Activated CD4-positive, alpha-beta T cell treated with anti-CD3 and anti-CD28 coated beads, Interleukin-2, Interleukin-4, amounts not matched to agents 100 ng/mL and 50 ng/mL, durations not matched to agents 16 hours and 8 hours (primary cell): ENCODE results near the gene OLFML2B.

Experiments
- DNase-seq: peaks from one replicate; pipeline ENCODE4 v3.0.0-alpha.2; 2020; ENCODE audit warnings: low spot score

OLFML2B gene

DNA sequence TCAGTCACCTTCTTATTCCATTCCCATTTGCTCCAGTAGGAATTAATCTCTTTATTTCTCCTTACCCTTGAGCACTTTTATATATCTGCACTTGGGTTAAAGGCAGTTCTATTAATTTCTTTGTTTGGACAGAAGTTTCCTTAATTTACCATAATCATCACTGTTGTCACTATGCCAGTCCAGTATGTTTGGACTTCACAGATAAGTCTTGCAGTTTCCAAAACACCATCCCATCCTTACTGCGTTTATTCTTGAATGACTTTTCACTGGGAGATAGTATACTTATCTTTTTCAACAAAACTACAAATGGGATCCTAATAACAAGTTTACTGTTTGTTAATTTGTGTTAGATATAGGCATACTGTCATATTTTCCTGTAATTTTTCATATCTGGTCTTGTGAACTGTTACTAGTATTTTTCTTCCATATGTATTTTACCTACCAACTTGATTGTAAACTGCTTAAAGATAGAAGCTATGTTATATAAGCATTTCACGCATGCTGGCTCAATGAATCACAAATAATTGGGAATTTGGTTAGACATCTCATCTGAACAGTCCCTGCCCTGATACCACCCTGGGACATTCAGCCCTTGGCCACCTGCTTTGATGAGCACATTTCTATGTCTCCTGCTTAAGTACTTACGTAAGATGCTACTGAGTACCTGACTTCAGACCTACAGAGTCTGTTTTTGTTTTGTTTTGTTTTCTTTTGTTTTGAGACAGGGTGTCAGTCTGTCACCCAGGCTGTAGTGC, 78.2 kb downstream of the OLFML2B start:
- DNase-seq, result no peak

DNA sequence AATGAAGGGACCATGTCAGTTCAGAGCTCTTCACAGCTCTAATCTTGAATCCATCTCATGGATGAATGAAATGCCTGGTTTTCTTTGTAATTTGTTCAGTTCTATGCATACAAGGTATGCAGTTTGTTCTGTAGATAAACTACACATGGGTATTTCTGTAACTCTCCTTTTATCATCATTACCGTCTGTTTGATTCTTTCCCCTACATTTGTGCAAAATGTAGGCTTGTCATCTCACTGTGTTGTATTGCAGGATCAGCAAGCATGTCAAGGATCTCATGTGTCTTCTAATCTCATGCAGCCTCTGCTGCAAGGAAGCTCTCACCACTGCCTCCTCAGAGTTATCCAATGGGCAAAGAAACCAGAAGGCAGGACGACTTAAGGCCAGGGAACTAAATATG, 79.3 kb downstream of the OLFML2B start:
- no peak for DNase-seq

DNA sequence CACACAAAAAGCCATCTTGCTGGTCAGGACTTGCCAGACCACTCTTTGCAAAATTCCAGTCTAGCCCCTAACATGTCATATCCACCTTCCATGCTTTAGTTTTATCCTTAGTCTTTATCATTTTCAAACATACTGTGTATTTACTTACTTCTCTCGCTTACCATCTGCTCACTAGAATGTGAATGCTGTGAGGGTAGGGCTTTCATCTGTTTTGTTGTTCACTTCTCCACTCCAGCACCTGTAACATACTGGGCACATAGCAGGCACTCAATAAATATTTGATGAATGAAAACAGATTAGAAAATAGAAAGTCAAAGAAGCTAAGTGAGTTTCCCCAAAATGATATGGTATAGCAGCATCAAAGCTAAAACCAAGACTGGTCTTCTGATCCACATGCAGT, 79.9 kb downstream of the OLFML2B start:
- DNase-seq, result no peak

- no peak for DNase-seq
Observed at GRCh38 chr1:161941726-161942436, 81.8 kb downstream of the OLFML2B start.

GRCh38 chr1:161940866-161941591, 82.6 kb downstream of the OLFML2B start:
- DNase-seq, result no peak

DNA sequence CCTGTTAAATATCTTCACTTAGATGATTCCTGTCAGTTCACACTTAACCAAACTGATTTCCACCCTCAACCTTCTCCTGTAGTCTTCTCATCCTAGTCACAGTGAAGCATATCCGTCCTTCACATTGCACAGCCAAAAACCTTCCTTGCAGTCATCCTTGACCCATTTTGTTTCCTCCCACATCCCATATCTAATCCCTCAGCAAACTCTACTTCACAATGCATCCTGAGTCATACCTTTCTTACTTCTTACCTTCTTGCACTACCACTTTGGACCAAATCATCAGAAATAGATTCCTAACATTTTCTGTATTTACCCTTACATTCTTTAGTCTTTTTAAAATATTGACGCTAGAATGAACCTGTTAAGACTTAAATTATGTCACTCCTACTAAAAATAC, 86.9 kb downstream of the OLFML2B start:
- DNase-seq, result no peak

GRCh38 chr1:161935264-161935663, 88.4 kb downstream of the OLFML2B start:
- DNase-seq, result no peak

GRCh38 chr1:161933592-161934588, 89.8 kb downstream of the OLFML2B start:
- DNase-seq, result no peak
